Right forelimb (tissue), 1 donor: Measurements from ENCODE around the gene DIS3L2.
"Not testable (repeated sequence)": the region's sequence is repeated elsewhere in the genome, so short reads cannot be mapped to it uniquely, and the experiment has no call there.

ENCODE experiments used
- DNase-seq: peaks from one replicate; pipeline ENCODE4 v3.0.0-alpha.2; 2018

Gene DIS3L2

GRCh38 chr2:232018181-232018580 lies 56.7 kb downstream of the DIS3L2 start:
- DNase-seq: peak; percentile 58

- DNase-seq: no peak
Observed at GRCh38 chr2:232022718-232023117, 61.2 kb downstream of the DIS3L2 start.

GRCh38 chr2:232023426-232023825 lies 61.9 kb downstream of the DIS3L2 start:
- no peak for DNase-seq

- no peak for DNase-seq
Observed at GRCh38 chr2:232024457-232024856, 62.9 kb downstream of the DIS3L2 start.

- no peak for DNase-seq
Observed at GRCh38 chr2:232026910-232027309, 65.4 kb downstream of the DIS3L2 start.

GRCh38 chr2:232027530-232027929 lies 66.0 kb downstream of the DIS3L2 start:
- DNase-seq: no peak

- DNase-seq: no peak
Observed at GRCh38 chr2:232028071-232028470, 66.6 kb downstream of the DIS3L2 start.

GRCh38 chr2:232028631-232029030 lies 67.1 kb downstream of the DIS3L2 start:
- no peak for DNase-seq

GRCh38 chr2:232029346-232029745 lies 67.8 kb downstream of the DIS3L2 start:
- no peak for DNase-seq

GRCh38 chr2:232030229-232030628 lies 68.7 kb downstream of the DIS3L2 start:
- DNase-seq: no peak

GRCh38 chr2:232035292-232035691 lies 73.8 kb downstream of the DIS3L2 start:
- not testable (repeated sequence) for DNase-seq

- DNase-seq: not testable (repeated sequence)
Observed at GRCh38 chr2:232036876-232037275, 75.4 kb downstream of the DIS3L2 start.

GRCh38 chr2:232038251-232038880 lies 76.9 kb downstream of the DIS3L2 start:
- DNase-seq: no peak

- DNase-seq: no peak
Observed at GRCh38 chr2:232038881-232039485, 77.5 kb downstream of the DIS3L2 start.

GRCh38 chr2:232042911-232043574 lies 81.5 kb downstream of the DIS3L2 start:
- DNase-seq: no peak

- no peak for DNase-seq
Observed at GRCh38 chr2:232043966-232044365, 82.5 kb downstream of the DIS3L2 start.

- DNase-seq: no peak
Observed at GRCh38 chr2:232049350-232049749, 87.8 kb downstream of the DIS3L2 start.

- no peak for DNase-seq
Observed at GRCh38 chr2:232052591-232052990, 91.1 kb downstream of the DIS3L2 start.

GRCh38 chr2:232053777-232054176 lies 92.3 kb downstream of the DIS3L2 start:
- DNase-seq: no peak

- no peak for DNase-seq
Observed at GRCh38 chr2:232058063-232058877, 96.8 kb downstream of the DIS3L2 start.

GRCh38 chr2:232058931-232059330 lies 97.4 kb downstream of the DIS3L2 start:
- no peak for DNase-seq

- no peak for DNase-seq
Observed at GRCh38 chr2:232061265-232061664, 99.8 kb downstream of the DIS3L2 start.

- DNase-seq: no peak
Observed at GRCh38 chr2:232073026-232073425, 111.5 kb downstream of the DIS3L2 start.
